Measurements from ENCODE around the gene DBX2.
"Not testable (repeated sequence)": the region's sequence is repeated elsewhere in the genome, so short reads cannot be mapped to it uniquely, and the experiment has no call there.

Gene DBX2

GRCh38 chr12:45050751-45051571, at the start of gene DBX2:
TSS of gene DBX2 (minus strand) at chr12:45051099. CDS start at chr12:45050927, 172 bp downstream.
- no peak for DNase-seq

- no peak for DNase-seq
These were observed 47.9 kb upstream of the DBX2 start for GRCh38 chr12:45098766-45099165.

- DNase-seq = not testable (repeated sequence)
These were observed 44.5 kb upstream of the DBX2 start for GRCh38 chr12:45095417-45095816.

GRCh38 chr12:45093051-45093450, 42.2 kb upstream of the DBX2 start:
- DNase-seq = no peak

- DNase-seq = no peak
These were observed 38.6 kb upstream of the DBX2 start for GRCh38 chr12:45089411-45090075.

- no peak for DNase-seq
These were observed 37.7 kb upstream of the DBX2 start for GRCh38 chr12:45088608-45089007.

GRCh38 chr12:45084248-45084647, 33.3 kb upstream of the DBX2 start:
- not testable (repeated sequence) for DNase-seq

GRCh38 chr12:45077251-45077650, 26.4 kb upstream of the DBX2 start:
- DNase-seq = no peak

GRCh38 chr12:45076417-45077026, 25.6 kb upstream of the DBX2 start:
- no peak for DNase-seq

- no peak for DNase-seq
These were observed 24.8 kb upstream of the DBX2 start for GRCh38 chr12:45075587-45076282.

- DNase-seq = no peak
These were observed 14.3 kb upstream of the DBX2 start for GRCh38 chr12:45065125-45065626.

GRCh38 chr12:45060976-45061375, 10.1 kb upstream of the DBX2 start:
- no peak for DNase-seq

GRCh38 chr12:45051572-45052125, 750 bp upstream of the DBX2 start:
- no peak for DNase-seq

- DNase-seq = no peak
These were observed 768 bp downstream of the DBX2 start for GRCh38 chr12:45049912-45050750.

- no peak for DNase-seq
These were observed 8.3 kb downstream of the DBX2 start for GRCh38 chr12:45042599-45042998.

- DNase-seq = no peak
These were observed 9.9 kb downstream of the DBX2 start for GRCh38 chr12:45040977-45041376.

GRCh38 chr12:45039757-45040156, 11.1 kb downstream of the DBX2 start:
- no peak for DNase-seq

- DNase-seq = no peak
These were observed 16.0 kb downstream of the DBX2 start for GRCh38 chr12:45034861-45035265.

- no peak for DNase-seq
These were observed 33.0 kb downstream of the DBX2 start for GRCh38 chr12:45017916-45018315.

GRCh38 chr12:45014396-45014795, 36.5 kb downstream of the DBX2 start:
- DNase-seq = no peak

GRCh38 chr12:45012749-45013148, 38.1 kb downstream of the DBX2 start:
- DNase-seq = no peak

- no peak for DNase-seq
These were observed 40.8 kb downstream of the DBX2 start for GRCh38 chr12:45010059-45010458.

Measured in CD4-positive, alpha-beta T cell treated with Interferon alpha-2 for 1 hour (primary cell).